ENCODE results near the gene SDHB. TPM values are rescaled to one million over a fixed set of nuclear protein-coding genes. Genes with fewer than 3 reads are reported as not detected.

Gene SDHB
- total and polyA plus RNA-seq, 2 donors (not counting 1 experiment from before 2014, with no cell fraction given) = 58.0 to 61.0 TPM

DNA sequence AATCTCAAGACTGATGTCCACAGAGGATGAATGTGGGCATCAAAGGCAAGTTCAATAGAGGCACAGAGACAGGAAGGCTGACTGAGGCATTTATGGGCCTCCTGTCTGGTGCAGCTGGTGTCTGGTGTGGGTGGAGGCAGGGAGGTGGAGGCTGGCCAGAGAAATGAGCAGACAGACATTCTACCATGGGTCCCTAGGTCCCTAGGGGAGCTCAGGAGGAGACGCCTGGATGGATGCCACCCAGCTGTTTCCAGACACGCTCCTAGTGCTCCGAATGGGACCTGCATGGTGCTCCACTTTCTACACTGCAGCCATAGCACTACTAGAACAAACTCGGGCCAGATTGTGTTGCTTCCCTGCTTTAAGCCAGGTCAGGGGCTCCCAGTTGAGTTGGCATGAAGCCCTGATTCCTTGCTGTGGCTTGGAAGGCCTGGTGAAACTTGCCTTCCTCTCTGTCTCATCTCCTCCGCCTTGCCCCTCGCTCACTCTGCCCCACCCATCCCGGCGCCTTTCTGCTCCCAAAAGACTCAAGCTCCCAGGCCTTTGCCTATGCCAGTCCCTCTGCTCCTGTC is 40.1 kb upstream of the SDHB start:
- no peak overlapping the region for H3K4me3 ChIP-seq (ENCODE audit: control extremely low read depth in 1 of 5, extremely low read depth in 1 of 5, insufficient read depth in 1 of 5, low read depth in 2 of 5, low read length in 4 of 5)
- intact Hi-C loops (cut with micrococcal nuclease) = no loop called here
- no peak overlapping the region for H2AFZ ChIP-seq (ENCODE audit: insufficient read depth, low read depth, low read length, poor library complexity, severe bottlenecking)
- H3K27me3 ChIP-seq (replicated peaks in 1 of 4; ENCODE audit: control extremely low read depth in 1 of 4, control insufficient read depth in 3 of 4, insufficient read depth in 4 of 4, low read length in 3 of 4) = no peaks in the 10 kb centered on the region
- H4K20me1 ChIP-seq (ENCODE audit: control insufficient read depth, insufficient read depth, low read length, poor library complexity, severe bottlenecking) = no peaks in the 10 kb centered on the region
- H3K27ac Mint-ChIP-seq = no peak overlapping the region
- ChIA-PET POLR2A (no interaction called here), CTCF (no interaction called here)
- no peak overlapping the region for H3K4me3 Mint-ChIP-seq
- no peaks in the 10 kb centered on the region for H3K36me3 ChIP-seq (replicated peaks in 1 of 2; ENCODE audit: control extremely low read depth in 1 of 2, control insufficient read depth in 1 of 2, extremely low read depth in 1 of 2, insufficient read depth in 2 of 2, low read length in 1 of 2)
- no peak overlapping the region for H3K9ac ChIP-seq (ENCODE audit: low read length)
- H3K9me3 Mint-ChIP-seq (ENCODE audit: insufficient read depth) = no peaks in the 10 kb centered on the region
- H3K4me1 ChIP-seq (ENCODE audit: control insufficient read depth in 2 of 2, insufficient read depth in 2 of 2, low read length in 2 of 2) = no peaks in the 10 kb centered on the region
- H3K4me2 ChIP-seq (replicated peaks; ENCODE audit: low read depth, low read length, poor library complexity, severe bottlenecking) = no peak overlapping the region
- DNase-seq = no peak
- ATAC-seq (ENCODE audit: low read depth) = no peak
- peaks cover 0 to 21% (median 0%) of the 10 kb centered on the region in 3 donors for H3K9me3 ChIP-seq (ENCODE audit: control extremely low read depth in 1 of 3, control insufficient read depth in 2 of 3, insufficient read depth in 1 of 3, low read length in 2 of 3)
- 96% methylated on average over 8 of the region's 8 CpGs for WGBS (ENCODE audit: insufficient coverage)
- H3K4me1 Mint-ChIP-seq = no peaks in the 10 kb centered on the region
- no peaks in the 10 kb centered on the region for H3K79me2 ChIP-seq (ENCODE audit: control insufficient read depth, insufficient read depth, low read length)
- peaks cover 3% of the 10 kb centered on the region for H3K27me3 Mint-ChIP-seq
- TF ChIP-seq EZH2 (IDR thresholded peaks at IDR 0.05; ENCODE audit: borderline replicate concordance, insufficient read depth, low read depth, low read length, poor library complexity, severe bottlenecking) = no peak
- TF ChIP-seq, protein P1, sequence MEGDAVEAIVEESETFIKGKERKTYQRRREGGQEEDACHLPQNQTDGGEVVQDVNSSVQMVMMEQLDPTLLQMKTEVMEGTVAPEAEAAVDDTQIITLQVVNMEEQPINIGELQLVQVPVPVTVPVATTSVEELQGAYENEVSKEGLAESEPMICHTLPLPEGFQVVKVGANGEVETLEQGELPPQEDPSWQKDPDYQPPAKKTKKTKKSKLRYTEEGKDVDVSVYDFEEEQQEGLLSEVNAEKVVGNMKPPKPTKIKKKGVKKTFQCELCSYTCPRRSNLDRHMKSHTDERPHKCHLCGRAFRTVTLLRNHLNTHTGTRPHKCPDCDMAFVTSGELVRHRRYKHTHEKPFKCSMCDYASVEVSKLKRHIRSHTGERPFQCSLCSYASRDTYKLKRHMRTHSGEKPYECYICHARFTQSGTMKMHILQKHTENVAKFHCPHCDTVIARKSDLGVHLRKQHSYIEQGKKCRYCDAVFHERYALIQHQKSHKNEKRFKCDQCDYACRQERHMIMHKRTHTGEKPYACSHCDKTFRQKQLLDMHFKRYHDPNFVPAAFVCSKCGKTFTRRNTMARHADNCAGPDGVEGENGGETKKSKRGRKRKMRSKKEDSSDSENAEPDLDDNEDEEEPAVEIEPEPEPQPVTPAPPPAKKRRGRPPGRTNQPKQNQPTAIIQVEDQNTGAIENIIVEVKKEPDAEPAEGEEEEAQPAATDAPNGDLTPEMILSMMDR (IDR thresholded peaks at IDR 0.05) = no peak
- H3K27ac ChIP-seq (ENCODE audit: low read length in 2 of 2) = no peak overlapping the region

DNA sequence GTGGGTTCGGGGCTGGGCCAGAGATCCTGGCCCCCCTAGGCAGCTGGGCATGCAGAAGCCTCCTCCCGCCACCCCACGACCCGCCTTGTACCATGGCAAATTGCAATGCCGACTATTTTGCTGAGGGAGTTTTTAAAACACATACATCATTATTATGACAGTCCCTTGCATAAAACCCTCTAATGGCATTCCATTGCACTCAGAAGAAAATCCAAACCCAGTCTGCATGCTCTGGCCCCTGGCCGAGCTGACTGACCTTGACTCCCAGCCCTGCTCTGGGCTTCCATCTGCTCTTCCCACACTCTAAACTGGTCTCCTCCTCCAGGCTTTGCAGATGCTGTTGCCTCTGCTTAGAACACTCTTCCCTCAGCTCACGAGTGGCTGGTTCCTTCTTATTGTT is 37.4 kb upstream of the SDHB start:
- Mint-ChIP-seq H3K27me3 (peaks cover 3% of the 10 kb centered on the region), H3K27ac (no peak overlapping the region), H3K4me1 (no peaks in the 10 kb centered on the region), H3K9me3 (ENCODE audit: insufficient read depth) (no peaks in the 10 kb centered on the region), H3K4me3 (no peak overlapping the region)
- ChIA-PET CTCF (no interaction called here), POLR2A (no interaction called here)
- no peak for DNase-seq
- Histone ChIP-seq H3K9ac (ENCODE audit: low read length) (no peak overlapping the region), H2AFZ (ENCODE audit: insufficient read depth, low read depth, low read length, poor library complexity, severe bottlenecking) (no peak overlapping the region), H3K27me3 (replicated peaks in 1 of 4; ENCODE audit: control extremely low read depth in 1 of 4, control insufficient read depth in 3 of 4, insufficient read depth in 4 of 4, low read length in 3 of 4) (no peaks in the 10 kb centered on the region), H3K36me3 (replicated peaks in 1 of 2; ENCODE audit: control extremely low read depth in 1 of 2, control insufficient read depth in 1 of 2, extremely low read depth in 1 of 2, insufficient read depth in 2 of 2, low read length in 1 of 2) (no peaks in the 10 kb centered on the region), H3K4me3 (ENCODE audit: control extremely low read depth in 1 of 5, extremely low read depth in 1 of 5, insufficient read depth in 1 of 5, low read depth in 2 of 5, low read length in 4 of 5) (no peak overlapping the region), H4K20me1 (ENCODE audit: control insufficient read depth, insufficient read depth, low read length, poor library complexity, severe bottlenecking) (no peaks in the 10 kb centered on the region), H3K27ac (ENCODE audit: low read length in 2 of 2) (no peak overlapping the region), H3K4me1 (ENCODE audit: control insufficient read depth in 2 of 2, insufficient read depth in 2 of 2, low read length in 2 of 2) (no peaks in the 10 kb centered on the region), H3K9me3 (ENCODE audit: control extremely low read depth in 1 of 3, control insufficient read depth in 2 of 3, insufficient read depth in 1 of 3, low read length in 2 of 3) (peaks cover 0 to 21% (median 0%) of the 10 kb centered on the region in 3 donors), H3K4me2 (replicated peaks; ENCODE audit: low read depth, low read length, poor library complexity, severe bottlenecking) (no peak overlapping the region), H3K79me2 (ENCODE audit: control insufficient read depth, insufficient read depth, low read length) (no peaks in the 10 kb centered on the region)
- TF ChIP-seq, protein P1 (IDR thresholded peaks at IDR 0.05) = no peak
- no peak for TF ChIP-seq EZH2 (IDR thresholded peaks at IDR 0.05; ENCODE audit: borderline replicate concordance, insufficient read depth, low read depth, low read length, poor library complexity, severe bottlenecking)
- intact Hi-C loops (cut with micrococcal nuclease) = no loop called here
- ATAC-seq (ENCODE audit: low read depth) = no peak
- WGBS (ENCODE audit: insufficient coverage) = 91% methylated on average over 7 of the region's 7 CpGs

Measured in B cell (primary cell).